PFSK-1 (cell line): ENCODE data around the gene ELN.

Source experiments
- FOXP2 ChIP-seq: optimal IDR thresholded peaks from 2 replicates; pipeline ENCODE3; 2011; ENCODE audit warnings: borderline replicate concordance, control low read depth, inconsistent platforms; ENCODE audit not compliant: insufficient read depth; ENCODE audit errors: extremely low read length, extremely low read depth
- POLR2AphosphoS5 ChIP-seq: IDR thresholded peaks from 2 replicates; pipeline ENCODE4 v1.6.1; 2012; ENCODE audit warnings: low read depth, mild to moderate bottlenecking, control low read depth, low read length, moderate library complexity
- REST ChIP-seq, 2 experiments: IDR thresholded peaks; 2 replicates each; pipeline versions ENCODE4 v1.6.1 to v1.8.0; 2011 to 2012; ENCODE audit warnings: low read depth in 2 of 2, low read length in 2 of 2, control low read depth in 1 of 2, inconsistent platforms in 1 of 2, mild to moderate bottlenecking in 1 of 2, moderate library complexity in 1 of 2; ENCODE audit not compliant: insufficient read depth in 1 of 2
- SIN3A ChIP-seq: IDR thresholded peaks from 2 replicates; pipeline ENCODE4 v1.6.1; 2012; ENCODE audit warnings: mild to moderate bottlenecking, low read length, moderate library complexity, borderline replicate concordance; ENCODE audit not compliant: insufficient read depth
- TAF1 ChIP-seq: IDR thresholded peaks from 2 replicates; pipeline ENCODE4 v1.6.1; 2012; ENCODE audit warnings: low read length, control low read depth, borderline replicate concordance; ENCODE audit not compliant: insufficient read depth

- TF ChIP-seq REST (IDR thresholded peaks at IDR 0.05; ENCODE audit: insufficient read depth in 1 of 2, low read depth in 2 of 2, low read length in 2 of 2) (no peak), SIN3A (no peak), POLR2AphosphoS5 (no peak), FOXP2 (no peak), TAF1 (no peak)
Observed at GRCh38 chr7:74092964-74093471, 65.0 kb downstream of the ELN start.
